A673 (cell line): ENCODE data around the gene CDC42BPA. TPM values are rescaled to one million over a fixed set of nuclear protein-coding genes. Genes with fewer than 3 reads are reported as not detected.

Experiments used
- BruUV-seq: library from RNA; stranded (reverse); fragments of 400-500 nt; replicated peaks from 2 replicates; lab custom pipeline; 2021; lab: Mats Ljungman, UMichigan
- CTCF ChIA-PET: fragments of 300-600 bp; sonication (Branson Sonifier 250); formaldehyde crosslinking; loops from one replicate; lab custom pipeline; 2022; ENCODE audit warnings: antibody characterized with exemption; lab: Charles Lee
- POLR2A ChIA-PET: fragments of 300-600 bp; sonication (Branson Sonifier 250); formaldehyde crosslinking; loops from one replicate; lab custom pipeline; 2022; ENCODE audit warnings: antibody characterized with exemption; ENCODE audit not compliant: low non-redundant PET; lab: Charles Lee
- DNase-seq: peaks from one replicate; pipeline ENCODE4 v3.0.0-alpha.2; 2015; ENCODE audit warnings: low spot score
- H3K27ac ChIP-seq: fragments of 200-600 bp; sonication (generic); 2 replicates; pipeline ENCODE4 v1.5.1; 2016; ENCODE audit warnings: mixed run types, low read depth, mild to moderate bottlenecking, mixed read lengths, antibody characterized with exemption, low read length; ENCODE audit not compliant: poor library complexity, severe bottlenecking
- H3K27me3 ChIP-seq: fragments of 200-600 bp; sonication (generic); replicated peaks from 2 replicates; pipeline ENCODE4 v1.6.1; 2017; ENCODE audit warnings: mixed run types, low read depth, mild to moderate bottlenecking, mixed read lengths, antibody characterized with exemption, low read length; ENCODE audit not compliant: insufficient read depth, poor library complexity
- H3K36me3 ChIP-seq: fragments of 200-600 bp; sonication (generic); 2 replicates; pipeline ENCODE4 v1.6.1; 2016; ENCODE audit warnings: mixed run types, mild to moderate bottlenecking, mixed read lengths, antibody characterized with exemption, low read length; ENCODE audit not compliant: insufficient read depth, poor library complexity, severe bottlenecking
- H3K4me1 ChIP-seq: fragments of 200-600 bp; sonication (generic); 2 replicates; pipeline ENCODE4 v1.6.1; 2017; ENCODE audit warnings: mixed run types, mild to moderate bottlenecking, mixed read lengths, antibody characterized with exemption, low read length; ENCODE audit not compliant: insufficient read depth, poor library complexity, severe bottlenecking
- H3K4me3 ChIP-seq: fragments of 200-600 bp; sonication (generic); 2 replicates; pipeline ENCODE4 v1.5.1; 2016; ENCODE audit warnings: low read depth, mixed run types, mild to moderate bottlenecking, mixed read lengths, low read length; ENCODE audit not compliant: poor library complexity, severe bottlenecking
- H3K9me3 ChIP-seq: fragments of 200-600 bp; sonication (generic); 2 replicates; pipeline ENCODE4 v1.6.1; 2016; ENCODE audit warnings: mixed run types, low read depth, mild to moderate bottlenecking, mixed read lengths, antibody characterized with exemption, low read length; ENCODE audit not compliant: poor library complexity, severe bottlenecking
- CTCF ChIP-seq: fragments of 300-800, 200-600 bp; sonication (generic); conservative IDR thresholded peaks from 2 replicates; pipeline ENCODE4 v1.5.1; 2017; ENCODE audit warnings: low read depth, mild to moderate bottlenecking, antibody characterized with exemption, low read length, moderate library complexity, mixed read lengths
- EZH2 ChIP-seq: fragments of 200-600 bp; sonication (generic); IDR thresholded peaks from 2 replicates; pipeline ENCODE4 v1.6.1; 2017; ENCODE audit warnings: borderline replicate concordance, low read depth, mild to moderate bottlenecking, mixed read lengths, antibody characterized with exemption, low read length; ENCODE audit not compliant: poor library complexity, severe bottlenecking
- intact Hi-C: fragments of 100-400 bp; cut with micrococcal nuclease; formaldehyde crosslinking; loops from one replicate; pipeline ENCODE4 v1.10.0; 2022; ENCODE audit not compliant: unreplicated experiment
- total RNA-seq: library from RNA; stranded (reverse); gene quantifications from 2 replicates; pipeline ENCODE4 v1.2.3, GENCODE V29; 2021

CDC42BPA gene
- total RNA-seq, 1 experiment from 2014 or later, result 21.7 TPM

GRCh38 chr1:226995365-226996332, 322.6 kb downstream of the CDC42BPA start:
- no peaks in the 10 kb centered on the region for H3K9me3 ChIP-seq
- no peak for TF ChIP-seq CTCF
- TF ChIP-seq EZH2, result no peak
- intact Hi-C loops, result no loop called here
- ChIA-PET POLR2A (no interaction called here), CTCF (no interaction called here)
- DNase-seq, result no peak
- no peak overlapping the region for H3K27ac ChIP-seq
- H3K4me1 ChIP-seq, result no peaks in the 10 kb centered on the region
- no peaks in the 10 kb centered on the region for H3K36me3 ChIP-seq
- no TSS peak for BruUV-seq
- no peaks in the 10 kb centered on the region for H3K27me3 ChIP-seq
- H3K4me3 ChIP-seq, result no peak overlapping the region

- Histone ChIP-seq H3K36me3 (no peaks in the 10 kb centered on the region), H3K27ac (no peak overlapping the region), H3K9me3 (no peaks in the 10 kb centered on the region), H3K4me3 (no peak overlapping the region), H3K4me1 (no peaks in the 10 kb centered on the region), H3K27me3 (no peaks in the 10 kb centered on the region)
- POLR2A ChIA-PET, result no interaction called here
- BruUV-seq, result no TSS peak
- DNase-seq, result no peak
- intact Hi-C loops, result no loop called here
- CTCF ChIA-PET, result no interaction called here
- TF ChIP-seq EZH2 (no peak), CTCF (no peak)
These were observed 323.5 kb downstream of the CDC42BPA start for GRCh38 chr1:226994586-226995364.

GRCh38 chr1:226993814-226994585, 324.3 kb downstream of the CDC42BPA start:
- peak; percentile 21 for DNase-seq
- no peak overlapping the region for H3K4me3 ChIP-seq
- BruUV-seq, result no TSS peak
- ChIA-PET POLR2A (interaction anchor here (0.5 to 0.9 kb wide), 2 partner anchors 190 to 207 kb away, joined by 3 to 4 read pairs; no protein-coding TSS in a partner anchor), CTCF (no interaction called here)
- H3K36me3 ChIP-seq, result no peaks in the 10 kb centered on the region
- no peaks in the 10 kb centered on the region for H3K4me1 ChIP-seq
- intact Hi-C loops, result no loop called here
- no peaks in the 10 kb centered on the region for H3K9me3 ChIP-seq
- H3K27me3 ChIP-seq, result no peaks in the 10 kb centered on the region
- TF ChIP-seq CTCF (no peak), EZH2 (no peak)
- H3K27ac ChIP-seq, result no peak overlapping the region
